Lung (tissue), 12 donors: Measurements from ENCODE around the gene CSMD2. TPM values are rescaled to one million over a fixed set of nuclear protein-coding genes. Genes with fewer than 3 reads are reported as not detected.

Source experiments
- ATAC-seq: fragments of 200-7000 bp; cut with Tn5 transposase; one replicate; pipeline ENCODE4 v1.9.1; 2020; ENCODE audit warnings: moderate number of reproducible peaks; ENCODE audit not compliant: insufficient read depth, low FRiP score
- DNase-seq, 3 donors: peaks; one replicate each; pipeline ENCODE4 v3.0.0-alpha.2; 2013 to 2017
- H3K27ac ChIP-seq, 2 donors: one replicate each; pipeline ENCODE4 v1.5.1; 2013; ENCODE audit warnings: mild to moderate bottlenecking in 2 of 2, moderate library complexity in 2 of 2, control low read depth in 1 of 2, inconsistent platforms in 1 of 2, low read depth in 1 of 2, low read length in 1 of 2
- H3K27me3 ChIP-seq, 3 donors: one replicate each; pipeline ENCODE4 v1.5.1; 2013; ENCODE audit warnings: low read length in 2 of 3; ENCODE audit not compliant: control insufficient read depth in 3 of 3, insufficient read depth in 3 of 3
- H3K36me3 ChIP-seq, 4 donors: one replicate each; pipeline ENCODE4 v1.5.1; 2013; ENCODE audit warnings: low read length in 4 of 4, mild to moderate bottlenecking in 1 of 4, moderate library complexity in 1 of 4; ENCODE audit not compliant: control insufficient read depth in 4 of 4, insufficient read depth in 4 of 4
- H3K4me1 ChIP-seq, 5 donors: one replicate each; pipeline ENCODE4 v1.5.1; 2013; ENCODE audit warnings: low read length in 5 of 5, mild to moderate bottlenecking in 2 of 5, moderate library complexity in 1 of 5; ENCODE audit not compliant: control insufficient read depth in 5 of 5, insufficient read depth in 5 of 5
- H3K4me3 ChIP-seq: one replicate; pipeline ENCODE4 v1.5.1; 2013; ENCODE audit warnings: mild to moderate bottlenecking, control low read depth, moderate library complexity
- H3K9ac ChIP-seq, 2 donors: one replicate each; pipeline ENCODE4 v1.5.1; 2013; ENCODE audit warnings: low read length in 2 of 2, control low read depth in 1 of 2; ENCODE audit not compliant: insufficient read depth in 1 of 2
- H3K9me3 ChIP-seq, 4 donors: one replicate each; pipeline ENCODE4 v1.5.1; 2013; ENCODE audit warnings: low read length in 3 of 4, mild to moderate bottlenecking in 1 of 4, moderate library complexity in 1 of 4; ENCODE audit not compliant: control insufficient read depth in 4 of 4, insufficient read depth in 3 of 4
- CTCF ChIP-seq: IDR thresholded peaks from 2 replicates; pipeline ENCODE4 v1.5.1; 2012; ENCODE audit warnings: mild to moderate bottlenecking; ENCODE audit errors: control extremely low read depth, extremely low read depth
- WGBS, 2 donors: extraction: QIAGEN DNeasy Blood & Tissue Kit; methylation state at CpG; one replicate each; pipeline ENCODE4 v1.1.7; 2013; 5-methylcytosine and 5-hydroxymethylcytosine counted together
- polyA plus RNA-seq, 2 donors: library from polyadenylated mRNA; stranded (reverse); fragments of 200-250 nt; gene quantifications; one replicate each; pipeline ENCODE4 v1.2.1, GENCODE V29; 2013
- total RNA-seq, 2 donors: library from RNA; depleted of rRNA in 1 of 2; stranded (reverse); fragments of >200 nt in 1 of 2; gene quantifications; one replicate each; pipeline ENCODE4 v1.2.1, GENCODE V29; 2014 to 2021
- donor health status: control.
- donor health status: control.
- donor health status: Bipolar disorder and iron deficiency.
- donor health status: healthy.
- donor health status: DM: yes; HTN: yes; CAD: no.

Gene CSMD2
- total and polyA plus RNA-seq, 4 donors = 0.11 to 1.2 (median 0.39) TPM

- Histone ChIP-seq H3K4me1 (peaks cover 0 to 2% (median 0%) of the 10 kb centered on the region in 5 donors), H3K4me3 (no peak overlapping the region)
- WGBS, 2 donors = 89 to 95% methylated on average over 2 of the region's 2 CpGs
Measured at GRCh38 chr1:33895976-33896375, 269.1 kb downstream of the CSMD2 start.

GRCh38 chr1:33895396-33895795, 269.6 kb downstream of the CSMD2 start:
- Histone ChIP-seq H3K27ac (no peak overlapping the region), H3K36me3 (no peaks in the 10 kb centered on the region), H3K4me1 (peaks cover 0 to 2% (median 0%) of the 10 kb centered on the region in 5 donors), H3K4me3 (no peak overlapping the region), H3K9ac (no peak overlapping the region), H3K27me3 (no peaks in the 10 kb centered on the region), H3K9me3 (peaks cover 0 to 5% (median 0%) of the 10 kb centered on the region in 4 donors)
- no peak for TF ChIP-seq CTCF
- WGBS, 2 donors = 75 to 77% methylated on average over 8 of the region's 8 CpGs
- DNase-seq (no peak), ATAC-seq (no peak)

More at GRCh38 chr1:33895976-33896375, 269.1 kb downstream of the CSMD2 start:
- peaks cover 0 to 5% (median 0%) of the 10 kb centered on the region in 4 donors for H3K9me3 ChIP-seq
- H3K27me3 ChIP-seq = peaks cover 0 to 2% (median 0%) of the 10 kb centered on the region in 3 donors
- no peak for TF ChIP-seq CTCF
- no peak for DNase-seq
- H3K9ac ChIP-seq = no peak overlapping the region
- no peaks in the 10 kb centered on the region for H3K36me3 ChIP-seq
- no peak for ATAC-seq
- H3K27ac ChIP-seq = no peak overlapping the region

DNA sequence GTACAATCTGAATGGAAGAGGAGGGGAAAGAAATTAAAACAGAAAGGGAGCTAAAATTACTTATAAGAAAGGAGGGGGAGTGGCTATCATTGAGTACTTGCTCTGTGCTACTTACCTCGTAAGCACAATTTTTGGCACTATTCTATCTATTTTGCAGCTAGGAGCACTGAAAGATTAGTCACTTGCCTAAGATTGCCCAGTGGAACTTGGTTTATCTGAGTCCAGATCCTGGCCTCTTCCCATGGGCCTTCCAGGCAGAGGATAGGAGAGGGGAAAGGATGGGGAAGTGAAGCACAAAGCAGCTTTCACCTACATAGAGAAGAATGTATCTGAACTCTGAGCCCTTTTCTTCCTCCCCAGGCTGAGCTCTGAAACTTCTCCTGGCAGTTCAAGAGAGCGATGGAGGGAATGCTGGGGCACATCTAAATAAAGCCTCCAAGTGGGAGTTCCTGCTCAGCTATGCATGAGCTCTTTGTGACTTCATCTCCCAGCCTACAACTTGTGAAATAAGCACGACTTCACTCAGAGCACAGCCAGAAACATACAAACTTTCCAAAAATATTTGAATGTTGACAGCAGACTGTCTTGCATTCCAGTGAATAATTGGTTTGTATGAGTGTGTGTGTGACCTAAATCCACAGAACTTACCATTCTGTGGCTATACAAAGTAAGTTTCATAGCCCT, 271.7 kb downstream of the CSMD2 start:
- Histone ChIP-seq H3K9ac (no peak overlapping the region), H3K27ac (no peak overlapping the region), H3K27me3 (peaks cover 0 to 2% (median 0%) of the 10 kb centered on the region in 3 donors), H3K9me3 (peaks cover 0 to 4% (median 0%) of the 10 kb centered on the region in 4 donors), H3K4me1 (no peaks in the 10 kb centered on the region), H3K36me3 (no peaks in the 10 kb centered on the region), H3K4me3 (no peak overlapping the region)
- WGBS, 2 donors = 58 to 63% methylated on average over 3 of the region's 3 CpGs
- no peak for TF ChIP-seq CTCF
- peak; percentile 58 for ATAC-seq
- no peak for DNase-seq
